H9 (cell line): ENCODE results near the gene SHTN1. TPM values are rescaled to one million over a fixed set of nuclear protein-coding genes. Genes with fewer than 3 reads are reported as not detected.

Source experiments
- DNase-seq: peaks from one replicate; pipeline ENCODE4 v3.0.0-alpha.2; 2017
- H2AFZ ChIP-seq: one replicate; pipeline ENCODE4 v1.6.1; 2013; ENCODE audit warnings: mild to moderate bottlenecking, low read length, control low read depth, moderate library complexity
- H2AK5ac ChIP-seq: 2 replicates; pipeline ENCODE4 v1.6.1; 2013; ENCODE audit warnings: low read length, control low read depth, mixed read lengths; ENCODE audit not compliant: insufficient read length
- H2BK120ac ChIP-seq: one replicate; pipeline ENCODE4 v1.6.1; 2013; ENCODE audit warnings: low read depth, mild to moderate bottlenecking, low read length, control low read depth, inconsistent platforms; ENCODE audit not compliant: poor library complexity, severe bottlenecking
- H2BK12ac ChIP-seq: 2 replicates; pipeline ENCODE4 v1.6.1; 2013; ENCODE audit warnings: low read length, control low read depth, mixed read lengths, low read depth; ENCODE audit not compliant: insufficient read length
- H2BK15ac ChIP-seq: 2 replicates; pipeline ENCODE4 v1.6.1; 2013; ENCODE audit warnings: low read depth, low read length, control low read depth
- H2BK20ac ChIP-seq: one replicate; pipeline ENCODE4 v1.6.1; 2013; ENCODE audit warnings: low read depth, mild to moderate bottlenecking, low read length, control low read depth, inconsistent platforms; ENCODE audit not compliant: poor library complexity, severe bottlenecking
- H2BK5ac ChIP-seq: 2 replicates; pipeline ENCODE4 v1.6.1; 2013; ENCODE audit warnings: low read length, control low read depth, mixed read lengths; ENCODE audit not compliant: insufficient read length
- H3K14ac ChIP-seq: 2 replicates; pipeline ENCODE4 v1.6.1; 2013; ENCODE audit warnings: low read length, control low read depth; ENCODE audit not compliant: insufficient read depth
- H3K18ac ChIP-seq: 2 replicates; pipeline ENCODE4 v1.6.1; 2013; ENCODE audit warnings: low read depth, mild to moderate bottlenecking, mixed read lengths, low read length, control low read depth; ENCODE audit not compliant: insufficient read length
- H3K23ac ChIP-seq: 2 replicates; pipeline ENCODE4 v1.6.1; 2013; ENCODE audit warnings: low read length, control low read depth, mixed read lengths, low read depth; ENCODE audit not compliant: insufficient read length
- H3K23me2 ChIP-seq: 2 replicates; pipeline ENCODE4 v1.6.1; 2013; ENCODE audit warnings: low read depth, mild to moderate bottlenecking, mixed read lengths, low read length, control low read depth; ENCODE audit not compliant: insufficient read length, poor library complexity, severe bottlenecking
- H3K27ac ChIP-seq: 2 replicates; pipeline ENCODE4 v1.5.1; 2013; ENCODE audit warnings: low read length, control low read depth, mixed read lengths, low read depth; ENCODE audit not compliant: insufficient read length
- H3K27me3 ChIP-seq: 2 replicates; pipeline ENCODE4 v1.6.1; 2013; ENCODE audit warnings: low read length, control low read depth, inconsistent platforms; ENCODE audit not compliant: insufficient read depth
- H3K4ac ChIP-seq: 2 replicates; pipeline ENCODE4 v1.6.1; 2013; ENCODE audit warnings: low read depth, mild to moderate bottlenecking, control low read depth, inconsistent platforms, low read length, moderate library complexity
- H3K4me1 ChIP-seq: 2 replicates; pipeline ENCODE4 v1.6.1; 2013; ENCODE audit warnings: low read length, control low read depth, inconsistent platforms; ENCODE audit not compliant: insufficient read depth
- H3K4me2 ChIP-seq: 2 replicates; pipeline ENCODE4 v1.6.1; 2013; ENCODE audit warnings: low read length, control low read depth, mixed read lengths; ENCODE audit not compliant: insufficient read length, insufficient read depth
- H3K56ac ChIP-seq: 2 replicates; pipeline ENCODE4 v1.6.1; 2013; ENCODE audit warnings: low read depth, mild to moderate bottlenecking, mixed read lengths, low read length, control low read depth; ENCODE audit not compliant: insufficient read length
- H3K79me1 ChIP-seq: 2 replicates; pipeline ENCODE4 v1.6.1; 2013; ENCODE audit warnings: low read depth, mild to moderate bottlenecking, moderate library complexity, low read length, control low read depth, inconsistent platforms; ENCODE audit not compliant: insufficient read depth, poor library complexity, severe bottlenecking
- H3K79me2 ChIP-seq: 2 replicates; pipeline ENCODE4 v1.6.1; 2013; ENCODE audit warnings: low read length, control low read depth, inconsistent platforms; ENCODE audit not compliant: insufficient read depth
- H3K9ac ChIP-seq: 2 replicates; pipeline ENCODE4 v1.6.1; 2013; ENCODE audit warnings: low read length, control low read depth, mixed read lengths; ENCODE audit not compliant: insufficient read length; ENCODE audit errors: extremely low read depth
- H3K9me3 ChIP-seq: one replicate; pipeline ENCODE4 v1.6.1; 2013; ENCODE audit warnings: low read depth, low read length, inconsistent platforms; ENCODE audit not compliant: control insufficient read depth
- H3T11ph ChIP-seq: one replicate; pipeline ENCODE4 v1.6.1; 2013; ENCODE audit warnings: mild to moderate bottlenecking, low read length, control low read depth, inconsistent platforms
- H4K20me1 ChIP-seq: one replicate; pipeline ENCODE4 v1.6.1; 2013; ENCODE audit not compliant: control insufficient read depth, insufficient read length, insufficient read depth
- H4K5ac ChIP-seq: 2 replicates; pipeline ENCODE4 v1.6.1; 2013; ENCODE audit warnings: low read depth, mild to moderate bottlenecking, mixed read lengths, low read length, control low read depth; ENCODE audit not compliant: insufficient read length
- H4K8ac ChIP-seq: replicated peaks from 2 replicates; pipeline ENCODE4 v1.6.1; 2013; ENCODE audit warnings: low read length, control low read depth, mixed read lengths, low read depth; ENCODE audit not compliant: insufficient read length
- H4K91ac ChIP-seq: 2 replicates; pipeline ENCODE4 v1.6.1; 2013; ENCODE audit warnings: low read depth, mild to moderate bottlenecking, moderate library complexity, mixed read lengths, low read length, control low read depth; ENCODE audit not compliant: insufficient read length
- H3K27ac Mint-ChIP-seq, 3 experiments: 2 replicates in 2 of 3; 3 replicates in 1 of 3; pipeline ENCODE4 v1.8.0; 2020 to 2021; ENCODE audit warnings: mixed read lengths in 3 of 3, mild to moderate bottlenecking in 1 of 3, moderate library complexity in 1 of 3
- H3K27me3 Mint-ChIP-seq: 2 replicates; pipeline ENCODE4 v1.8.0; 2021; ENCODE audit warnings: low read depth, mild to moderate bottlenecking, moderate library complexity, mixed read lengths
- H3K36me3 Mint-ChIP-seq, 3 experiments: 2 replicates in 2 of 3; 3 replicates in 1 of 3; pipeline ENCODE4 v1.8.0; 2020 to 2021; ENCODE audit warnings: low read depth in 3 of 3, mixed read lengths in 3 of 3; ENCODE audit not compliant: insufficient read depth in 1 of 3
- H3K4me1 Mint-ChIP-seq, 2 experiments: 2 replicates each; pipeline ENCODE4 v1.8.0; 2020; ENCODE audit warnings: mixed read lengths in 2 of 2
- H3K4me3 Mint-ChIP-seq, 2 experiments: 2 replicates in 1 of 2; 3 replicates in 1 of 2; pipeline ENCODE4 v1.8.0; 2020 to 2021; ENCODE audit warnings: mild to moderate bottlenecking in 2 of 2, mixed read lengths in 2 of 2, moderate library complexity in 1 of 2
- H3K9me3 Mint-ChIP-seq, 2 experiments: 2 replicates in 1 of 2; 3 replicates in 1 of 2; pipeline ENCODE4 v1.8.0; 2020; ENCODE audit warnings: mild to moderate bottlenecking in 2 of 2, mixed read lengths in 2 of 2, moderate library complexity in 1 of 2
- WGBS: extraction: QIAGEN DNeasy Blood & Tissue Kit; methylation state at CpG from one replicate; pipeline ENCODE4 v1.1.7; 2013; ENCODE audit warnings: missing lambda C conversion rate, low lambda C conversion rate, mixed read lengths; ENCODE audit not compliant: insufficient read length; ENCODE audit errors: extremely low coverage; 5-methylcytosine and 5-hydroxymethylcytosine counted together
- total RNA-seq: library from RNA; stranded (reverse); gene quantifications from 2 replicates; pipeline ENCODE4 v1.2.1, GENCODE V29; 2021
- TF ChIP-seq, protein P1 (sequence below): fragments of 200-600 bp; sonication (generic); conservative IDR thresholded peaks from 3 replicates; pipeline ENCODE4 v1.8.0; 2021; ENCODE audit warnings: antibody characterized with exemption, mild to moderate bottlenecking

The SHTN1 gene
- total RNA-seq, 1 experiment from 2014 or later = 22.1 TPM

DNA sequence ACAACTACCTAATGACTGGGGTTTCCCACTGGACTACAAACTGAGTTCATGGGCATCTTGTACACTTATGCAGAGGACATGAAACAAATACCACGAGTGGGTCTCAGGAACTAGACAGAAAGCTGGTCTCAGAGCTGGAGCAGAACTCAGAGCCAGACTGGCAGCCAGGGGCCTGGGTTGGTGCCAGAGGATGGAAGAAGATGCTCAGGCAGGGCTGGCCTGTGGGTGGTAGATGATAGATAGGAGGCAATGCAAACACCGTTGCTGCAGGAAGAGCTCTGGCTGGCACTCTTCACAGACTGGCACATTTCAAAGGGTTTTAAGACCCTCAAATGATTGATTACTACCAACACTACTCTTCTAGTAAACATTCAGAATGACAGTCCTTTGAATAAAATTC, 126.9 kb downstream of the SHTN1 start:
- Histone ChIP-seq H4K8ac (no peak overlapping the region), H3K79me1 (no peaks in the 10 kb centered on the region), H3T11ph (no peak overlapping the region), H3K9ac (no peak overlapping the region), H3K4me1 (peaks cover 3% of the 10 kb centered on the region; the same call in 1 of the 2 replicates), H3K23me2 (no peaks in the 10 kb centered on the region), H3K4me2 (no peak overlapping the region), H2BK120ac (no peak overlapping the region), H4K91ac (no peak overlapping the region), H3K4ac (no peak overlapping the region), H2BK5ac (no peak overlapping the region), H2BK15ac (no peak overlapping the region), H2AFZ (no peak overlapping the region), H2BK12ac (no peak overlapping the region), H4K20me1 (no peaks in the 10 kb centered on the region), H3K23ac (no peak overlapping the region), H3K56ac (no peak overlapping the region), H3K27ac (no peak overlapping the region), H3K9me3 (no peaks in the 10 kb centered on the region), H3K79me2 (no peaks in the 10 kb centered on the region), H2AK5ac (no peak overlapping the region), H2BK20ac (no peak overlapping the region), H4K5ac (no peak overlapping the region), H3K27me3 (no peaks in the 10 kb centered on the region), H3K18ac (no peak overlapping the region), H3K14ac (no peak overlapping the region; the same call in 1 of the 2 replicates)
- WGBS = no CpG with 5 or more reads among the region's 2 CpGs
- H3K27me3 Mint-ChIP-seq = no peaks in the 10 kb centered on the region
- DNase-seq = no peak
- H3K36me3 Mint-ChIP-seq = no peaks in the 10 kb centered on the region; a peak in 1 of 7 replicates
- H3K9me3 Mint-ChIP-seq = no peaks in the 10 kb centered on the region
- TF ChIP-seq, protein P1, sequence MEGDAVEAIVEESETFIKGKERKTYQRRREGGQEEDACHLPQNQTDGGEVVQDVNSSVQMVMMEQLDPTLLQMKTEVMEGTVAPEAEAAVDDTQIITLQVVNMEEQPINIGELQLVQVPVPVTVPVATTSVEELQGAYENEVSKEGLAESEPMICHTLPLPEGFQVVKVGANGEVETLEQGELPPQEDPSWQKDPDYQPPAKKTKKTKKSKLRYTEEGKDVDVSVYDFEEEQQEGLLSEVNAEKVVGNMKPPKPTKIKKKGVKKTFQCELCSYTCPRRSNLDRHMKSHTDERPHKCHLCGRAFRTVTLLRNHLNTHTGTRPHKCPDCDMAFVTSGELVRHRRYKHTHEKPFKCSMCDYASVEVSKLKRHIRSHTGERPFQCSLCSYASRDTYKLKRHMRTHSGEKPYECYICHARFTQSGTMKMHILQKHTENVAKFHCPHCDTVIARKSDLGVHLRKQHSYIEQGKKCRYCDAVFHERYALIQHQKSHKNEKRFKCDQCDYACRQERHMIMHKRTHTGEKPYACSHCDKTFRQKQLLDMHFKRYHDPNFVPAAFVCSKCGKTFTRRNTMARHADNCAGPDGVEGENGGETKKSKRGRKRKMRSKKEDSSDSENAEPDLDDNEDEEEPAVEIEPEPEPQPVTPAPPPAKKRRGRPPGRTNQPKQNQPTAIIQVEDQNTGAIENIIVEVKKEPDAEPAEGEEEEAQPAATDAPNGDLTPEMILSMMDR = no peak
- no peak overlapping the region for H3K27ac Mint-ChIP-seq
- no peak overlapping the region for H3K4me3 Mint-ChIP-seq
- H3K4me1 Mint-ChIP-seq = peaks cover 37 to 42% of the 10 kb centered on the region in 2 experiments
